AG09319 (cell line): ENCODE results near the gene EIF2B2.

Source experiments
- DNase-seq: peaks from one replicate; pipeline ENCODE4 v3.0.0-alpha.2; 2010; ENCODE audit warnings: low read depth; ENCODE audit errors: extremely low read depth
- CTCF ChIP-seq: IDR thresholded peaks from 2 replicates; pipeline ENCODE4 v1.5.1; 2011; ENCODE audit warnings: low read depth, mild to moderate bottlenecking, inconsistent platforms, low read length, moderate library complexity

EIF2B2 gene

GRCh38 chr14:74974364-74975058 is 28.2 kb upstream of the EIF2B2 start:
- no peak for DNase-seq
- no peak for TF ChIP-seq CTCF

GRCh38 chr14:74975059-74975810 is 27.5 kb upstream of the EIF2B2 start:
- no peak for DNase-seq
- no peak for TF ChIP-seq CTCF

GRCh38 chr14:74976264-74977113 is 26.2 kb upstream of the EIF2B2 start:
- no peak for DNase-seq
- no peak for TF ChIP-seq CTCF

- DNase-seq: no peak
Measured at GRCh38 chr14:74977164-74977900, 25.4 kb upstream of the EIF2B2 start.

GRCh38 chr14:74977901-74978385 is 24.8 kb upstream of the EIF2B2 start:
- TF ChIP-seq CTCF: no peak
- DNase-seq: no peak

More at GRCh38 chr14:74977164-74977900, 25.4 kb upstream of the EIF2B2 start:
- no peak for TF ChIP-seq CTCF

GRCh38 chr14:74978416-74978947 is 24.2 kb upstream of the EIF2B2 start:
- TF ChIP-seq CTCF: no peak
- no peak for DNase-seq
